ENCODE results near the gene SMYD3. TPM values are rescaled to one million over a fixed set of nuclear protein-coding genes. Genes with fewer than 3 reads are reported as not detected.
"Not testable (repeated sequence)": the region's sequence is repeated elsewhere in the genome, so short reads cannot be mapped to it uniquely, and the experiment has no call there.

SMYD3 gene
- total RNA-seq, 2 experiments from 2014 or later = 18.1 to 26.8 TPM

- ATAC-seq; H3K9me3 Mint-ChIP-seq (ENCODE audit: low read depth); DNase-seq; H3K27me3 Mint-ChIP-seq; H3K27ac Mint-ChIP-seq; H3K36me3 Mint-ChIP-seq; CTCF ChIA-PET; H3K4me3 Mint-ChIP-seq; H3K4me1 Mint-ChIP-seq: not testable (repeated sequence)
Observed at GRCh38 chr1:245774931-245775330, 732.1 kb downstream of the SMYD3 start.

GRCh38 chr1:245774196-245774595 is 732.9 kb downstream of the SMYD3 start:
- no peak for DNase-seq
- no peak for ATAC-seq
- Mint-ChIP-seq H3K9me3 (ENCODE audit: low read depth) (peaks cover under 1% of the 10 kb centered on the region), H3K36me3 (no peaks in the 10 kb centered on the region), H3K27me3 (no peaks in the 10 kb centered on the region), H3K27ac (no peak overlapping the region), H3K4me1 (no peaks in the 10 kb centered on the region), H3K4me3 (no peak overlapping the region)
- CTCF ChIA-PET = no interaction called here

- H3K27me3 Mint-ChIP-seq = no peaks in the 10 kb centered on the region
- CTCF ChIA-PET = no interaction called here
- no peaks in the 10 kb centered on the region for H3K4me1 Mint-ChIP-seq
- no peaks in the 10 kb centered on the region for H3K9me3 Mint-ChIP-seq (ENCODE audit: low read depth)
- ATAC-seq (no peak), DNase-seq (no peak)
- H3K27ac Mint-ChIP-seq = no peak overlapping the region
- H3K4me3 Mint-ChIP-seq = no peak overlapping the region
- no peaks in the 10 kb centered on the region for H3K36me3 Mint-ChIP-seq
Observed at GRCh38 chr1:245773344-245773743, 733.7 kb downstream of the SMYD3 start.

- Mint-ChIP-seq H3K4me1 (no peaks in the 10 kb centered on the region), H3K27me3 (no peaks in the 10 kb centered on the region), H3K27ac (no peak overlapping the region), H3K4me3 (no peak overlapping the region), H3K36me3 (no peaks in the 10 kb centered on the region), H3K9me3 (ENCODE audit: low read depth) (no peaks in the 10 kb centered on the region)
- ATAC-seq (no peak), DNase-seq (no peak)
- CTCF ChIA-PET = no interaction called here
Observed at GRCh38 chr1:245772739-245773138, 734.3 kb downstream of the SMYD3 start.

- Mint-ChIP-seq H3K9me3 (ENCODE audit: low read depth) (no peaks in the 10 kb centered on the region), H3K4me3 (no peak overlapping the region), H3K36me3 (no peaks in the 10 kb centered on the region), H3K27me3 (no peaks in the 10 kb centered on the region), H3K4me1 (no peaks in the 10 kb centered on the region), H3K27ac (no peak overlapping the region)
- no peak for ATAC-seq
- DNase-seq = no peak
- CTCF ChIA-PET = no interaction called here
Observed at GRCh38 chr1:245772325-245772724, 734.8 kb downstream of the SMYD3 start.

- no peak for DNase-seq
- H3K4me1 Mint-ChIP-seq = no peaks in the 10 kb centered on the region
- H3K27ac Mint-ChIP-seq = no peak overlapping the region
- no peak overlapping the region for H3K4me3 Mint-ChIP-seq
- H3K36me3 Mint-ChIP-seq = no peaks in the 10 kb centered on the region
- no peak for ATAC-seq
- CTCF ChIA-PET = no interaction called here
- H3K9me3 Mint-ChIP-seq (ENCODE audit: low read depth) = no peaks in the 10 kb centered on the region
- H3K27me3 Mint-ChIP-seq = no peaks in the 10 kb centered on the region
Observed at GRCh38 chr1:245771511-245772281, 735.4 kb downstream of the SMYD3 start.

- CTCF ChIA-PET = no interaction called here
- Mint-ChIP-seq H3K27me3 (no peaks in the 10 kb centered on the region), H3K9me3 (ENCODE audit: low read depth) (no peaks in the 10 kb centered on the region), H3K4me1 (no peaks in the 10 kb centered on the region), H3K4me3 (no peak overlapping the region), H3K27ac (no peak overlapping the region), H3K36me3 (no peaks in the 10 kb centered on the region)
- no peak for ATAC-seq
- DNase-seq = no peak
Observed at GRCh38 chr1:245770156-245770555, 736.9 kb downstream of the SMYD3 start.

- Mint-ChIP-seq H3K4me3 (no peak overlapping the region), H3K9me3 (ENCODE audit: low read depth) (no peaks in the 10 kb centered on the region), H3K27ac (no peak overlapping the region), H3K4me1 (no peaks in the 10 kb centered on the region), H3K27me3 (no peaks in the 10 kb centered on the region), H3K36me3 (no peaks in the 10 kb centered on the region)
- CTCF ChIA-PET = no interaction called here
- DNase-seq (no peak), ATAC-seq (no peak)
Observed at GRCh38 chr1:245768596-245768995, 738.5 kb downstream of the SMYD3 start.

GRCh38 chr1:245765230-245766000 is 741.7 kb downstream of the SMYD3 start:
- Mint-ChIP-seq H3K4me1 (no peaks in the 10 kb centered on the region), H3K4me3 (no peak overlapping the region), H3K9me3 (ENCODE audit: low read depth) (no peaks in the 10 kb centered on the region), H3K36me3 (no peaks in the 10 kb centered on the region), H3K27ac (no peak overlapping the region), H3K27me3 (no peaks in the 10 kb centered on the region)
- ATAC-seq (no peak), DNase-seq (no peak)
- CTCF ChIA-PET = interaction anchor here (0.6 kb wide), 1 partner anchor 86 kb away, joined by 3 read pairs; no protein-coding TSS in a partner anchor

- no peak for ATAC-seq
- Mint-ChIP-seq H3K27me3 (no peaks in the 10 kb centered on the region), H3K9me3 (ENCODE audit: low read depth) (no peaks in the 10 kb centered on the region), H3K4me1 (no peaks in the 10 kb centered on the region), H3K27ac (no peak overlapping the region), H3K4me3 (no peak overlapping the region), H3K36me3 (no peaks in the 10 kb centered on the region)
- no peak for DNase-seq
- CTCF ChIA-PET = no interaction called here
Observed at GRCh38 chr1:245763873-245764331, 743.2 kb downstream of the SMYD3 start.

GRCh38 chr1:245762396-245762910 is 744.6 kb downstream of the SMYD3 start:
- CTCF ChIA-PET = no interaction called here
- Mint-ChIP-seq H3K36me3 (no peaks in the 10 kb centered on the region), H3K9me3 (ENCODE audit: low read depth) (no peaks in the 10 kb centered on the region), H3K4me1 (no peaks in the 10 kb centered on the region), H3K4me3 (no peak overlapping the region), H3K27me3 (no peaks in the 10 kb centered on the region), H3K27ac (no peak overlapping the region)
- ATAC-seq (no peak), DNase-seq (no peak)

- ATAC-seq = no peak
- CTCF ChIA-PET = no interaction called here
- no peaks in the 10 kb centered on the region for H3K36me3 Mint-ChIP-seq
- H3K4me1 Mint-ChIP-seq = no peaks in the 10 kb centered on the region
- no peak overlapping the region for H3K27ac Mint-ChIP-seq
- H3K9me3 Mint-ChIP-seq (ENCODE audit: low read depth) = no peaks in the 10 kb centered on the region
- H3K27me3 Mint-ChIP-seq = no peaks in the 10 kb centered on the region
- no peak overlapping the region for H3K4me3 Mint-ChIP-seq
- DNase-seq = no peak
Observed at GRCh38 chr1:245760301-245760700, 746.8 kb downstream of the SMYD3 start.

- H3K27me3 Mint-ChIP-seq = no peaks in the 10 kb centered on the region
- no peak for ATAC-seq
- no peaks in the 10 kb centered on the region for H3K9me3 Mint-ChIP-seq (ENCODE audit: low read depth)
- CTCF ChIA-PET = no interaction called here
- no peak overlapping the region for H3K4me3 Mint-ChIP-seq
- no peaks in the 10 kb centered on the region for H3K4me1 Mint-ChIP-seq
- no peaks in the 10 kb centered on the region for H3K36me3 Mint-ChIP-seq
- DNase-seq = no peak
- H3K27ac Mint-ChIP-seq = no peak overlapping the region
Observed at GRCh38 chr1:245754463-245754961, 752.6 kb downstream of the SMYD3 start.

- CTCF ChIA-PET = interaction anchor here (0.6 kb wide), 1 partner anchor 1115 kb away, joined by 3 read pairs; no protein-coding TSS in a partner anchor
- Mint-ChIP-seq H3K27ac (no peak overlapping the region), H3K9me3 (ENCODE audit: low read depth) (no peaks in the 10 kb centered on the region), H3K27me3 (no peaks in the 10 kb centered on the region), H3K4me3 (no peak overlapping the region), H3K4me1 (no peaks in the 10 kb centered on the region), H3K36me3 (no peaks in the 10 kb centered on the region)
- DNase-seq = no peak
- no peak for ATAC-seq
Observed at GRCh38 chr1:245753807-245754206, 753.3 kb downstream of the SMYD3 start.
